SU-DHL-6 (cell line): Measurements from ENCODE around the gene FRAS1.

ENCODE experiments used
- H2AFZ ChIP-seq: fragments of 200-600 bp; sonication (generic); 2 replicates; pipeline ENCODE4 v1.6.1; 2014; ENCODE audit warnings: low read depth, mild to moderate bottlenecking, moderate library complexity, mixed read lengths, antibody characterized with exemption, low read length; ENCODE audit not compliant: severe bottlenecking
- H3F3A ChIP-seq: fragments of 200-600 bp; shearing (Covaris generic); 2 replicates; pipeline ENCODE4 v1.6.0; 2016; ENCODE audit warnings: antibody characterized with exemption, mild to moderate bottlenecking; ENCODE audit not compliant: insufficient read depth
- H3K27ac ChIP-seq: fragments of 200-600 bp; sonication (generic); 2 replicates; pipeline ENCODE4 v1.5.1; 2016; ENCODE audit warnings: low read depth, mild to moderate bottlenecking, low read length, moderate library complexity, mixed read lengths
- H3K27me3 ChIP-seq: fragments of 200-600 bp; sonication (generic), shearing (Covaris generic); 2 replicates; pipeline ENCODE4 v1.6.0; 2014; ENCODE audit warnings: mild to moderate bottlenecking, low read length
- H3K36me3 ChIP-seq: fragments of 200-600 bp; sonication (generic); 2 replicates; pipeline ENCODE4 v1.6.1; 2014; ENCODE audit warnings: mild to moderate bottlenecking, low read length, mixed read lengths
- H3K4me2 ChIP-seq: fragments of 300-600, 200-600 bp; shearing (Covaris generic), sonication (generic); 2 replicates; pipeline ENCODE4 v1.6.0; 2014; ENCODE audit warnings: low read length, low read depth, mild to moderate bottlenecking; ENCODE audit not compliant: poor library complexity, severe bottlenecking
- H3K4me3 ChIP-seq: fragments of 200-600 bp; sonication (generic); 2 replicates; pipeline ENCODE4 v1.5.1; 2014; ENCODE audit warnings: antibody characterized with exemption, low read length, mild to moderate bottlenecking, mixed read lengths; ENCODE audit not compliant: insufficient read depth, poor library complexity, severe bottlenecking
- H3K79me2 ChIP-seq: fragments of 200-600 bp; sonication (generic); 2 replicates; pipeline ENCODE4 v1.6.1; 2014; ENCODE audit warnings: mild to moderate bottlenecking, low read length, moderate library complexity; ENCODE audit not compliant: insufficient read depth
- H3K9ac ChIP-seq: fragments of 200-600 bp; sonication (generic); 2 replicates; pipeline ENCODE4 v1.7.0; 2014; ENCODE audit warnings: mild to moderate bottlenecking, low read length
- H3K9me2 ChIP-seq: fragments of 200-600 bp; sonication (generic); replicated peaks from 2 replicates; pipeline ENCODE4 v1.6.1; 2014; ENCODE audit warnings: low read length; ENCODE audit not compliant: insufficient read depth
- H3K9me3 ChIP-seq: fragments of 200-600 bp; sonication (generic); 2 replicates; pipeline ENCODE4 v1.6.1; 2014; ENCODE audit warnings: low read length, mixed read lengths; ENCODE audit not compliant: insufficient read depth
- H4K20me1 ChIP-seq: fragments of 200-600 bp; sonication (generic); 2 replicates; pipeline ENCODE4 v1.6.1; 2014; ENCODE audit warnings: low read depth, mild to moderate bottlenecking, antibody characterized with exemption, low read length, moderate library complexity, mixed read lengths
- EZH2phosphoT487 ChIP-seq: fragments of 200-600 bp; sonication (generic), shearing (Covaris generic); conservative IDR thresholded peaks from 2 replicates; pipeline ENCODE4 v1.6.1; 2018; ENCODE audit warnings: mild to moderate bottlenecking, antibody characterized with exemption, low read length, moderate library complexity, mixed read lengths
- TF ChIP-seq, protein P1 (sequence below): fragments of 200-600 bp; sonication (generic); IDR thresholded peaks from one replicate; pipeline ENCODE4 v1.5.1; 2017; ENCODE audit warnings: antibody characterized with exemption, mild to moderate bottlenecking, low read length, moderate library complexity; ENCODE audit not compliant: insufficient read depth, poor library complexity, severe bottlenecking

Gene FRAS1

DNA sequence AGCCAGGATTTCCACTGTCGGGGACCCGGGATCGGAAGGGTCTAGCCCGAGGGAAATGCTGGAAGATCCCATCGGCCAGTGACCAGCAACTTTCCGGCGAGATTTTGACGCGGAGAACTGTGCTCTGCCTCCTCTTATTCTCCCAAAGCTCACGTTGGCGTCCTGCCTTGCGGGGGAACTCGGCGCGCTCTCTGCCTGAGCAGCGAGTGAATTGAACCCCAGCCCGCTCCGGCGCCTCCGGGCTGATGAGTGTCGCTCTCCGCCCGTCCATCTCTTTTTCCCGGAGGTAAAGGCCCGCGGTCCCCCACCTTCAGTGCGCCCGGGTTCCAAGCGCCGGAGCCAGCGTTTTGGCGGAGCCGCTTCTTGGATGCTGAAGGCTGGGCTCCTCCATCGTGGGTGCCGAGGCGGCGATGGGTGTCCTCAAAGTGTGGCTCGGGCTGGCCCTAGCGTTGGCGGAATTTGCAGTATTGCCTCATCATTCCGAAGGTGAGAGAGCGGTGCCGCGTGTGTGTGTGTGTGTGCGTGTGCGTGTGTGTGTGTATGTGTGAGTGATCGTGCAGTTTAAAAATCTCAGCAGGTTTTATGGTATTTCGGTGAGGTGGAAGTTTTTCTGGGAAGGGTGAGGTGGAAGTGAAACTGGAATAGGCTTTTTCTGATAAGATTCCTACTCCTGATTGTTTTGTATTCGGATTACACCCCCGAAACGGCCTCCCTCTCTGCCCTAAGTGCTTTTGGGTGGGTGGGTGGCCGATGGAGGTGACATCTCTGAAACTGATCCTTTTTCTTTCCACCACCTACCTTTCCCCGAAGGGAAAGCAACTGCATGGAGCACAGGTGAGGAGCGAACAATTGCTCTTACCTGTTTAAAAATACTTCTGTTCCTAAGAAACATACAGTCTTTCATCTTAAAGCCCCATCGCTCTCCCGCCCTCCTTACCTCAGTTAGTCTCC is 752 bp downstream of the FRAS1 start:
- Histone ChIP-seq H4K20me1 (no peaks in the 10 kb centered on the region), H3K27me3 (no peaks in the 10 kb centered on the region), H2AFZ (peak overlapping the region; percentile 64), H3F3A (no peaks in the 10 kb centered on the region), H3K4me2 (peak overlapping the region; percentile 63), H3K4me3 (peak overlapping the region; percentile 47), H3K79me2 (no peaks in the 10 kb centered on the region), H3K27ac (no peak overlapping the region), H3K9me2 (no peaks in the 10 kb centered on the region), H3K36me3 (no peaks in the 10 kb centered on the region), H3K9ac (peak overlapping the region; percentile 41; the same call in 1 of the 2 replicates), H3K9me3 (no peaks in the 10 kb centered on the region)
- no peak for TF ChIP-seq EZH2phosphoT487
- TF ChIP-seq, protein P1, sequence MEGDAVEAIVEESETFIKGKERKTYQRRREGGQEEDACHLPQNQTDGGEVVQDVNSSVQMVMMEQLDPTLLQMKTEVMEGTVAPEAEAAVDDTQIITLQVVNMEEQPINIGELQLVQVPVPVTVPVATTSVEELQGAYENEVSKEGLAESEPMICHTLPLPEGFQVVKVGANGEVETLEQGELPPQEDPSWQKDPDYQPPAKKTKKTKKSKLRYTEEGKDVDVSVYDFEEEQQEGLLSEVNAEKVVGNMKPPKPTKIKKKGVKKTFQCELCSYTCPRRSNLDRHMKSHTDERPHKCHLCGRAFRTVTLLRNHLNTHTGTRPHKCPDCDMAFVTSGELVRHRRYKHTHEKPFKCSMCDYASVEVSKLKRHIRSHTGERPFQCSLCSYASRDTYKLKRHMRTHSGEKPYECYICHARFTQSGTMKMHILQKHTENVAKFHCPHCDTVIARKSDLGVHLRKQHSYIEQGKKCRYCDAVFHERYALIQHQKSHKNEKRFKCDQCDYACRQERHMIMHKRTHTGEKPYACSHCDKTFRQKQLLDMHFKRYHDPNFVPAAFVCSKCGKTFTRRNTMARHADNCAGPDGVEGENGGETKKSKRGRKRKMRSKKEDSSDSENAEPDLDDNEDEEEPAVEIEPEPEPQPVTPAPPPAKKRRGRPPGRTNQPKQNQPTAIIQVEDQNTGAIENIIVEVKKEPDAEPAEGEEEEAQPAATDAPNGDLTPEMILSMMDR = no peak

DNA sequence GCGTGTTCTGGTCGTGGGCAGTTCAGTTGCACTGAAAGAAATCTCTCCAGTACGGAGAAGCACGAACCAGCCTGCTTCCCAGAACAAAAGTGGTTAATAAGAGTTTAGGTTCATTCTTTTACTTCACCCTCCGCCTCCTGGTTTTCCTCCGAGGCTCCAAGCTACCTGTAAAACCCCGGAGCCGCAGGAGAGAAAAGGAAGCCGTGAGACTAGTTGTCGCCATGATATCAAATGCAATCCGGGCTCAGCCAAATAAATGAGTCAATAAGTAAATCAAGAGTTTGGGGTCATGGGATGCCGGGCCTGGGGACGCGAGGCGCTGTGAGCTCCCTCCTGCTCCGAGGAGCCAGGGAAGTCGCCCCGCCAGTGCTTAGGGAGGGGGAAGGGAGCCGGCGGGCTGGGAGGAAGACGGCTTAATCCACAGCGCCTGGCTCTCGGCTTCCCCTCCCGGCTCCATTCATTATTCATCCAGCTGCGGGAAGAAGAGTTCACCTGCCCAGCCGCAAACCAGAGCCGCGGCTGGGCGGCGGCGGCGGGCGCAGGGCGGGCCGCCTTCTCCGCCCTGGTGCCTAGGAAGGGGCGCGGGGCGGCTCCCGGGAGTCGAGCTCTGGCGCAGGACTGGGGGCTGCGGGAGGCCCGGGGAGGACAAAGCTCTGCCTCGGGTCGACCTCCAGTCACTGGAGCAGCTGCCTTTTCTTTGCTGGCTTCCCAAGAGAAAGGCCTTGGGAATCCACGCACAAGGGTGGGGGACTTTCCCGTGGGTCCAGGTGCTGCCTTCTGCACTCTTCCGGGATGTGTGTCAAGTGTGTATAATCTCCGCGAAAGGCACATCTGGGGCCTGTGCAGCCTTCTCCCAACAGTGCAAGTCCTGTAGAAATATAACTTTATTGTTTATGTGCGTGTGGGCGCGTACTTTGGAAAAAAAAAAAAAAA is 1.7 kb downstream of the FRAS1 start:
- Histone ChIP-seq H3K9ac (peak overlapping the region; percentile 41; the same call in 1 of the 2 replicates), H3K27me3 (no peaks in the 10 kb centered on the region), H3F3A (no peaks in the 10 kb centered on the region), H3K9me2 (no peaks in the 10 kb centered on the region), H4K20me1 (no peaks in the 10 kb centered on the region), H2AFZ (peak overlapping the region; percentile 20), H3K27ac (no peak overlapping the region), H3K36me3 (no peaks in the 10 kb centered on the region), H3K9me3 (no peaks in the 10 kb centered on the region), H3K79me2 (no peaks in the 10 kb centered on the region), H3K4me3 (peak overlapping the region; percentile 47), H3K4me2 (peak overlapping the region; percentile 63)
- TF ChIP-seq, protein P1 = no peak
- TF ChIP-seq EZH2phosphoT487 = no peak

DNA sequence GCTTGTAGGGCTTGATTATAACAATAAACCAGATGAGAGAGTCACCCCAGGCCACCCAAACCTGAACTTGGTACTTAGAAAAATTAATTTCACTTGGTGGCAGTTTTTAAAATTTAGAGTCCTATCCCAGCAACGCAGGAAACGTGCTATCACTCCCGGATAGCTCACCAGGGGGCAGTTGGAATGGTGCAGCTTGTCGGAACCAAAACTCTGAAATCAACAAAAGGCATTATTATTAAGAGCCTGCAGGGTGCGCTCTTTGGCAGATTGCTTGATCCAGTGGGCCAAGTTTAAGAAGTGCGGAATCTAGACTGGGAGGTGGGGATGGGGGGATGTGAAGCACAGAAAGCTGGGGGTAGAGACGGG is 2.4 kb downstream of the FRAS1 start:
- Histone ChIP-seq H3K9ac (no peak overlapping the region), H3K27ac (no peak overlapping the region), H3K36me3 (no peaks in the 10 kb centered on the region), H3K27me3 (no peaks in the 10 kb centered on the region), H3K4me3 (no peak overlapping the region), H4K20me1 (no peaks in the 10 kb centered on the region), H3K4me2 (peak overlapping the region; percentile 63), H3F3A (no peaks in the 10 kb centered on the region), H3K9me2 (no peaks in the 10 kb centered on the region), H2AFZ (no peak overlapping the region), H3K9me3 (no peaks in the 10 kb centered on the region), H3K79me2 (no peaks in the 10 kb centered on the region)
- TF ChIP-seq, protein P1 = no peak
- no peak for TF ChIP-seq EZH2phosphoT487
